PFSK-1 (cell line): Measurements from ENCODE around the gene PRSS21.

Experiments
- POLR2AphosphoS5 ChIP-seq: IDR thresholded peaks from 2 replicates; pipeline ENCODE4 v1.6.1; 2012; ENCODE audit warnings: low read depth, mild to moderate bottlenecking, control low read depth, low read length, moderate library complexity
- SIN3A ChIP-seq: IDR thresholded peaks from 2 replicates; pipeline ENCODE4 v1.6.1; 2012; ENCODE audit warnings: mild to moderate bottlenecking, low read length, moderate library complexity, borderline replicate concordance; ENCODE audit not compliant: insufficient read depth

- TF ChIP-seq POLR2AphosphoS5 (no peak), SIN3A (no peak)
Measured at GRCh38 chr16:2804728-2805127, 12.3 kb upstream of the PRSS21 start.
